Effector memory CD8-positive, alpha-beta T cell (primary cell): ENCODE measurements around the gene ZSCAN31.
A peak's percentile ranks its signal among the peaks of the same experiment; 100 is the strongest.
"Not testable (repeated sequence)": the region's sequence is repeated elsewhere in the genome, so short reads cannot be mapped to it uniquely, and the experiment has no call there.

Source experiments
- ATAC-seq: fragments of 150-1000 bp; cut with Tn5 transposase; replicated peaks from 2 replicates; pipeline ENCODE4 v1.10.0; 2021; ENCODE audit warnings: mild to moderate bottlenecking, moderate library complexity
- DNase-seq, 3 experiments: peaks; one replicate each; pipeline ENCODE4 v3.0.0; 2021
- H3K27ac Mint-ChIP-seq, 2 donors: one replicate each; pipeline ENCODE4 v1.8.0; 2022; ENCODE audit warnings: mild to moderate bottlenecking in 2 of 2, mixed read lengths in 2 of 2, moderate library complexity in 2 of 2
- H3K27me3 Mint-ChIP-seq, 2 donors: one replicate each; pipeline ENCODE4 v1.8.0; 2022; ENCODE audit warnings: mixed read lengths in 2 of 2
- H3K36me3 Mint-ChIP-seq: one replicate; pipeline ENCODE4 v1.8.0; 2022; ENCODE audit warnings: mild to moderate bottlenecking, moderate library complexity, mixed read lengths; ENCODE audit not compliant: insufficient read depth
- H3K4me1 Mint-ChIP-seq, 2 donors: one replicate each; pipeline ENCODE4 v1.8.0; 2022; ENCODE audit warnings: low read depth in 2 of 2, mixed read lengths in 2 of 2
- H3K4me3 Mint-ChIP-seq, 2 donors: one replicate each; pipeline ENCODE4 v1.8.0; 2022; ENCODE audit warnings: mild to moderate bottlenecking in 2 of 2, mixed read lengths in 2 of 2, moderate library complexity in 2 of 2
- H3K9me3 Mint-ChIP-seq, 2 donors: one replicate each; pipeline ENCODE4 v1.8.0; 2022; ENCODE audit warnings: mixed read lengths in 2 of 2

ZSCAN31 gene

DNA sequence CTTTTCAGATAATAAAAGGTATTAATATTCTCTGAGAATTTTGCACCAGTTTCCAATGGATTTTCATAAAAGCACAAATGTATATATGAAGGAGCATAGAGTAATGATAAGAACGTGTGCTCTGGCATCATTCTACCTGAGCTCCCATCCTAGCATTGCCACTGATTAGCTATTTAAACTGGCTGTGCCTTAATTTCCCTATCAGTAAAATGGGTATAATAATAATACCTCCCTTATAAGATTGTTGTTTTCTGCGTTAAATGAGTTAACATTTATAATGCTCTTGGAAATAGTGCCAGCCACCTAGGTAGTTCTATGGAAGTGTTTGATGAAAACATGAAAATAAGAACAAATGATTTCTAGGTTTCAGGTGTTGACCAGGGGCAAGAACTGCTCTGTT lies 25.0 kb upstream of the ZSCAN31 start:
- DNase-seq = no peak
- peaks cover 9% of the 10 kb centered on the region for H3K36me3 Mint-ChIP-seq
- no peak for ATAC-seq
- no peaks in the 10 kb centered on the region for H3K9me3 Mint-ChIP-seq
- peaks cover 4 to 9% of the 10 kb centered on the region in 2 donors for H3K4me1 Mint-ChIP-seq
- no peaks in the 10 kb centered on the region for H3K27me3 Mint-ChIP-seq
- H3K27ac Mint-ChIP-seq = no peak overlapping the region
- H3K4me3 Mint-ChIP-seq = no peak overlapping the region

- H3K36me3 Mint-ChIP-seq, H3K9me3 Mint-ChIP-seq, H3K4me3 Mint-ChIP-seq, H3K27ac Mint-ChIP-seq, H3K27me3 Mint-ChIP-seq, ATAC-seq, DNase-seq: not testable (repeated sequence)
- H3K4me1 Mint-ChIP-seq = peaks cover 11 to 18% of the 10 kb centered on the region in 2 donors
These were observed 23.6 kb upstream of the ZSCAN31 start for GRCh38 chr6:28359562-28359961.

- Mint-ChIP-seq H3K9me3 (no peaks in the 10 kb centered on the region), H3K4me3 (no peak overlapping the region), H3K36me3 (peaks cover 9% of the 10 kb centered on the region), H3K27ac (no peak overlapping the region), H3K27me3 (no peaks in the 10 kb centered on the region), H3K4me1 (peaks cover 11 to 23% of the 10 kb centered on the region in 2 donors)
- ATAC-seq (no peak), DNase-seq (no peak)
These were observed 21.1 kb upstream of the ZSCAN31 start for GRCh38 chr6:28357036-28357435.

GRCh38 chr6:28356666-28357020 lies 20.7 kb upstream of the ZSCAN31 start:
- peaks cover 13 to 23% of the 10 kb centered on the region in 2 donors for H3K4me1 Mint-ChIP-seq
- no peak for DNase-seq
- peaks cover 9% of the 10 kb centered on the region for H3K36me3 Mint-ChIP-seq
- H3K9me3 Mint-ChIP-seq = no peaks in the 10 kb centered on the region
- no peak for ATAC-seq
- H3K27ac Mint-ChIP-seq = peak overlapping the region in 1 of 2 donors; percentile 90
- no peaks in the 10 kb centered on the region for H3K27me3 Mint-ChIP-seq
- H3K4me3 Mint-ChIP-seq = no peak overlapping the region

- peak; percentile 90 for ATAC-seq
- Mint-ChIP-seq H3K4me3 (peak overlapping the region; percentile 88 to 90), H3K9me3 (no peaks in the 10 kb centered on the region), H3K36me3 (peaks cover 9% of the 10 kb centered on the region), H3K4me1 (peaks cover 17 to 28% of the 10 kb centered on the region in 2 donors), H3K27ac (peak overlapping the region; percentile 89 to 90), H3K27me3 (no peaks in the 10 kb centered on the region)
- peak; percentile 68 to 74 (median 71) for DNase-seq
These were observed 20.1 kb upstream of the ZSCAN31 start for GRCh38 chr6:28355743-28356665.

GRCh38 chr6:28354688-28355554 lies 19.0 kb upstream of the ZSCAN31 start:
- DNase-seq (no peak), ATAC-seq (no peak)
- Mint-ChIP-seq H3K4me3 (peak overlapping the region; percentile 88 to 90), H3K4me1 (peaks cover 26 to 36% of the 10 kb centered on the region in 2 donors), H3K27ac (peak overlapping the region; percentile 89 to 90), H3K36me3 (peaks cover 11% of the 10 kb centered on the region), H3K9me3 (no peaks in the 10 kb centered on the region), H3K27me3 (no peaks in the 10 kb centered on the region)

DNA sequence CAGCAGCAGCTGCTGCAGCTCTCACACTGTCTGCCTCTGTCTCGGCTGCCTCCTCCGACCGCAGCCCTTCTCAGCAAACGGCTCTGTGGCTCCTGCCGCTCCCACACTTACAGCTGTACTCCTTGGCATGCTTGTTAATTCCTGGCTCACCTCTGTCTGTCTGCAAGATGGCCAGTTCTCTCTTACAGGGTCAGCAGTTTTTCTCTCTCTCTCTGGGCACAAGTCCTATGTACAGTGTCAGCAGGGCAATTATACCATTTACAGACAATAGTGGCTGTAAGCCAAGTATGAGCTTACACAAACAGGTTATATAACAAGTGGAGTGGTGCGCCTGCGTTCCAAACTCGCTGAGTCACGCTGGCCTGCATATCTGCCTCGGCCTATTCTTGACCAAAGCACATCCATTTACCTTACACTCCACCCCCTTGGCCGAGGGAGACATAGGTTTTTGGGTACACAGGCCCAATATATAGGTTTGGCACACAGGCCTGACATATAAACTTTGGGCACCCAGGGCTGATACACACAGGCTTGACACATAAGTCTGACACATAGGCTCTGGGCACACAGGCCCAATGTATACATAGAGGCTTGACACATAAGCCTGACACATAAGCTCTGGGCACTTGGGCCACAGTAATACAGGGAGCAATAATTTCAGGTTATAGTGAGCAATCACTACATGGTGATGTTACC lies 18.2 kb upstream of the ZSCAN31 start:
- no peaks in the 10 kb centered on the region for H3K27me3 Mint-ChIP-seq
- no peaks in the 10 kb centered on the region for H3K9me3 Mint-ChIP-seq
- no peak overlapping the region for H3K4me3 Mint-ChIP-seq
- H3K4me1 Mint-ChIP-seq = peaks cover 33 to 41% of the 10 kb centered on the region in 2 donors
- peaks cover 14% of the 10 kb centered on the region for H3K36me3 Mint-ChIP-seq
- ATAC-seq (no peak), DNase-seq (no peak)
- peak overlapping the region in 1 of 2 donors; percentile 74 for H3K27ac Mint-ChIP-seq

DNA sequence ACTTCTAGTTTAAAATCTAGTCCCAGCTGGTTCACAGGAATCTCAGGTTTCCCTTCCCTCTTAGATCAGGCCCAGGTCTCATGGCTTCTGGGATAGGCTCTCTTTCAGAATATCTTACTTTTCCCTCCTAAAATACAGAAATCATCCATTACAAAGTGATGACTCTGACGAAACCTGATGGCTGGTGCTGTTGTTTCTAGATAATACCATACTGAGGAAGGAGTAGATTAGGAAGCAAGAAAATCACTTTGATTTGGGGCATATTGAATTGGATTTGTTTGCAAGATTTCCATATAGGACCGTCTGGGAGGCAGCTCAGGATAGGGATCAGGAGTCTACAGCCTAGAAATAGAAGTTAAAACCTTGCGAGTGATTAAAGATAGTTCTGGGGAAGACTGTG lies 17.4 kb upstream of the ZSCAN31 start:
- Mint-ChIP-seq H3K4me3 (no peak overlapping the region), H3K4me1 (peaks cover 33 to 41% of the 10 kb centered on the region in 2 donors), H3K9me3 (no peaks in the 10 kb centered on the region), H3K27ac (peak overlapping the region in 1 of 2 donors; percentile 74), H3K36me3 (peaks cover 14% of the 10 kb centered on the region), H3K27me3 (no peaks in the 10 kb centered on the region)
- no peak for DNase-seq
- no peak for ATAC-seq

- ATAC-seq = no peak
- Mint-ChIP-seq H3K4me3 (peak overlapping the region; percentile 2 to 99), H3K4me1 (peaks cover 33 to 38% of the 10 kb centered on the region in 2 donors), H3K36me3 (peaks cover 12% of the 10 kb centered on the region), H3K27ac (peak overlapping the region; percentile 18 to 88), H3K27me3 (peaks cover 5 to 11% of the 10 kb centered on the region in 2 donors), H3K9me3 (no peaks in the 10 kb centered on the region)
- DNase-seq = no peak
These were observed 15.6 kb upstream of the ZSCAN31 start for GRCh38 chr6:28351493-28351925.

DNA sequence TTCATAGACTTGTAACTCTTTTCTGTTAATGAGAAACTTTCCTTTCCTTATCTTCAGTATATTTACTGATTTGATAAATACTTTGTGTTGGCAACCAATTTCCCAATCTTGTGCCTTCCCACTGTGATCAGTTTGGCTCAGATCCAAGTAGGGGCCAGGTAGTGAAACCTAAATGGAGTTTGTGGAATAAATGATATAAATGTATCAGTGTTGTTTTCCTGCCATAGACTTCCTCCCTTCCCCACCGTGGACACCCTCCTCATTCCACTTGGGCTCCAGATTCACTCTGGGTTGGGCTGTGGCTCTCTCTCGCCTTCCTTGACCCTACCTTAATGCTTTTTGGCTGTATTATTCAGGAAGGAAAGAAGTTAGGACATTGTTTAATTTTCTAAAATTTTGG lies 15.1 kb upstream of the ZSCAN31 start:
- DNase-seq (no peak), ATAC-seq (no peak)
- Mint-ChIP-seq H3K4me3 (peak overlapping the region; percentile 2 to 99), H3K36me3 (peaks cover 8% of the 10 kb centered on the region), H3K4me1 (peaks cover 30 to 34% of the 10 kb centered on the region in 2 donors), H3K9me3 (no peaks in the 10 kb centered on the region), H3K27me3 (peaks cover 5 to 15% of the 10 kb centered on the region in 2 donors), H3K27ac (peak overlapping the region; percentile 18 to 88)

DNA sequence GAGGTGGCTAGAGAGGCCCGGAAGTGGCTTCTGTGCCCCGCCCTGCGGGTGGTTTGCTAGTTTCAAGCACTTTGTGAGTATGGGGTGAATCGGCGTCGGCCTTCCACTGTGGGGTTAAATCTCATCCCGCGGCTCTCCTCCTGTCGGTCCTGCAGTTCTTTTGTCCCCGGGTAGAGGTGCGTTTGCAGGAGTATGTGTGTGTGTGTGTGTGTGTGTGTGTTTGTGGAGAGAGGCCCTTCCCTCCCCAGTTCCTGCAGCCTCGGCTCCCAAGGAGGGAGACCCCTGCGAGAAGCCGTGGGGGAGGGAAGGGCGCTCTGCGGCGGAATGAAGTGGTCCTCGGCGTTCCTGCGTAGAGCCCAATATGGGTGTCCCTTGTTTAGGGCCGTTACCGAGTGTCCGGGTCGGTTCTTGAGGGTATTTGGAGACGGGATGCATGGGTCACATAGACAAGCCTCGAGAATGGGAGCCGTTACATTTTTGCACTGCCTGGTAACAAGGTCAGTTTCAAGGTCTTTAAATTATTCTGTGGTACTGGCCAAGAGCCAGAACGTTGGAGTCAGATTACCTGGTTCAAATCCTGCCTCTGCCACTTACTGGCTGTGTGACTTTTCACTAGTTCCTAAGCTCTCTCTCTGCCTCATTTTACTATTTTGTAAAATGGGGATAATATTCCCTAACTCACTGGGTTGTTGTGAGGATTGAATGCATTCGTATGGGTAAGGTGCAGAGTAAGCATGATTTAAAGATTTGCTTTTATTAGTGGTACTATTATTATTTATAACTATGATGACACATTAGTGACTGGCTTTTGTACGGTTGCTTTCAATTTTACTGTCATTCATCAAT lies 14.2 kb upstream of the ZSCAN31 start, which contains the start of gene ZKSCAN3:
TSS of gene ZKSCAN3 (plus strand) at position 56 of the 846 bp plus-strand sequence. CDS start 9,640 bp downstream, outside the sequence.
- Mint-ChIP-seq H3K36me3 (peaks cover 8% of the 10 kb centered on the region), H3K9me3 (no peaks in the 10 kb centered on the region), H3K27ac (peak within 1 kb of the TSS; percentile 95 to 96), H3K4me1 (peaks cover 22 to 24% of the 10 kb centered on the region in 2 donors), H3K27me3 (peaks cover 5 to 25% of the 10 kb centered on the region in 2 donors), H3K4me3 (peak within 1 kb of the TSS; percentile 95 to 99)
- peak; percentile 99 for ATAC-seq
- DNase-seq = peak; percentile 67 to 71 (median 67)

GRCh38 chr6:28349344-28349891 lies 13.5 kb upstream of the ZSCAN31 start:
- peaks cover 22 to 24% of the 10 kb centered on the region in 2 donors for H3K4me1 Mint-ChIP-seq
- H3K27ac Mint-ChIP-seq = peak overlapping the region; percentile 95 to 96
- H3K27me3 Mint-ChIP-seq = peaks cover 9 to 32% of the 10 kb centered on the region in 2 donors
- H3K36me3 Mint-ChIP-seq = peaks cover 8% of the 10 kb centered on the region
- ATAC-seq (no peak), DNase-seq (no peak)
- no peaks in the 10 kb centered on the region for H3K9me3 Mint-ChIP-seq
- peak overlapping the region; percentile 95 to 99 for H3K4me3 Mint-ChIP-seq
